GM12873 (cell line): ENCODE data around the gene PLEKHA1.
A peak's percentile ranks its signal among the peaks of the same experiment; 100 is the strongest.

Experiments used
- CTCF ChIP-seq: IDR thresholded peaks from 2 replicates; pipeline ENCODE4 v1.5.1; 2012; ENCODE audit warnings: low read depth, mild to moderate bottlenecking, moderate library complexity, low read length, control low read depth; ENCODE audit not compliant: insufficient read depth; ENCODE audit errors: missing control alignments

The PLEKHA1 gene

DNA sequence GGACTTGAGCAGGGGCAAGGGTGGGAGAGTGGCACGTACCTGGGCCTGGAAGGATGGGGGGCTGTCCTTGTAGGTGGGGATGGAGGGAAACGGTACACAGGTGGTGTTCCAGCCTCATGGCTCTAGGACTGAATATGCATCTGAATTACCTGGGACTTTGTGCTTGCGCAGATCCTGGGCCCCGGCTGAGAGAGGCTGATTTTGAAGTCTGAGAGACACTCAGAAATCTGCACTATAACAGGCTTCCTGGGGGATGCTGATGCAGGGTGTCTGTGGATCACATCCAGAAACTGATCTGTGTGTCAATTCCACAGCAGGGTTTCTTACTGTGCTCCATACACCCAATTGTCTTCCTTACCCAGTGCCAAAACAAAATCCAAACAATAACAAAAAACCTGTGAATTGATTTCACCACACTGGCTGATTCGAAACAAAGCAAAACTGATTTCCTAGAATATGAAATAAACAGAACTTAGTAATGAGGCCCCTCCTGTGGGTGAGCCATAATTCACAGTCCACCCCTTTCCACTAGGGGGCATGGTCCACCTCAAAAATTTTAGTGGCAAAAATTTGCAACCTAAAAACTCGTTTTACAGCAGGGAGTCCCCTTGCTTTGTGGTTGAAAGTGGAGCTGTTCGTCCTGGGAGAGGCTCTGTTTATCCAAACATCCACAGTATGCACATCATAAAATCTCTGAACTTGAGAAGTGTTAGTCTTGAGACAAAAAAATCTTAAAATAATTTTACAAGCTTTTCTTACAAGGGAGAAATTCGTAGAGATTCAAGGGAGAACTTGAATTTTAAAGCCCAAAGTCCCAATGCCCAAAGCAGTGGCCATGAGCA, 32.0 kb upstream of the PLEKHA1 start:
- peak; percentile 61 for TF ChIP-seq CTCF

DNA sequence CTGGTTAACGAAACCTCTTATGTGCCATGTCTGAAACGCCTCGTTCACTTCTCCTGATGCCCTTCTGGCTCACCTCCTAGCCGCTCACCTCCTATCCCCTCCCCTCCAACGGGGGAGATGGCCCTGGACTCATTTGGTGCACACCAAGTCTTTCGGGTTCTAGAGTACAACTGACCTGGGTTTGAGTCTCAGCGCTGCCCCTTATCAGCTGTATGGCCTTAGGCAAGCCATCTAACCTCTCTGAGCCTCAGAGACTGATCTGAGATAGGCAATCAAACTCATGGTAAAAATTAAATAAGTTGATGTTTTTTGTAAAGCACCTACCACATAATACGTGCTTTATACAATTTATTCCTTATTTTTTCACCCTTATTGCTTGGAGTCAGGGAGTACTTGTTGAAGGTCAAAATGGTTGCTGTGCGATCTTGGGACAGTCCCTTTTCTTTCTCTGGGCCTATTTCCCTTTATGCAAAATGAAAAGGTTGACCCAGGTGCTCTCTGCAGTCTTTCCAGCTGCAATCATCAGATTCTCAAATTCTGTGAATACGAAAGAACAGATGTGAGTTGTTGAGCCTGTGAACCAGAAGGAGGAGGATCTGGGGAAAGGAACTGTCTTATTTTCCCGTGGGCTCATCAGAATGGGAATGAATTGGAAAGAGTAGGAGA, 31.2 kb upstream of the PLEKHA1 start:
- no peak for TF ChIP-seq CTCF

DNA sequence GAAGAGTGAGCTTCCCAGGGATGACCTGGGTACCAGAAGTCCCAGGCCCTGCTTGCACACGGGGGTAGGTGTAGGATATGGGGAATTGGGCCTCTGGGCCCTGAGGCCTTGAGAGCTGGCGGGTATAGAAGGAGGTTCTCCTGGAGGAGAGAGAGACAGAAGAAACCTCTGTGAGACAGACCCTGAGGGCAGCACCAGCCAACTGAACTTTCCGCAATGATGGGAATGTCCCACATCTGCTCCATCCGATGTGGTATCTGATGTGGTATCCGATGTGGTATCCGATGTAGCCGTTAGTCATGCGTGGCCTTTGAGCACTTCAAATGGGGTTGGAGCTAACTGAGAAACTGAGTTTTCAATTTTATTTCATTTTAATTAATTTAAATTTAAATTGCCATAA, 30.6 kb upstream of the PLEKHA1 start:
- no peak for TF ChIP-seq CTCF

DNA sequence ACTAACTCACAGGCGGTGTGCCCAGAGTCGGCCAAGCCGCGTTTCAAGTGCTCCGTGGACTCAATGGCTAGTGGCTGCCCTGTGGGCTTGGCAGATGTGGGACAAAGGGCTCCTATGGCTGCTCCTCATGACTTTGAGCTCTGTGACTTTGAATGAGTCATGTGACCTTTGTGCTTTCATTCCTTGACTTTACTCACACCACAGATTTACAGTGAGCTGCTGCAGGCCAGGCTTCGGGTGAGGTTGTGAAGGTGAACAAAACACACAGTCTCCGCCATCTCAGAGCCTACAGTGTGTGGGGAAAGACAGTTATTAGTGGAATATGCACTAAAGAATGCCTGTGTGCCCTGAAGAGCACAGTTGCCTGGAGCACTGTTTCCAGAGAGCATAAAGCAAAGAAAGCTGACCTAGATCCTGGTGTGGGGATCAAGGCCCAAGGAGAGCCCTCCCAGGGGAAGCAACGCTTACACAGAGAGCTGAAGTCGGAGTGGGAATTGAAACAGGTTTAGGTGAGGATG, 29.7 kb upstream of the PLEKHA1 start:
- TF ChIP-seq CTCF: no peak

DNA sequence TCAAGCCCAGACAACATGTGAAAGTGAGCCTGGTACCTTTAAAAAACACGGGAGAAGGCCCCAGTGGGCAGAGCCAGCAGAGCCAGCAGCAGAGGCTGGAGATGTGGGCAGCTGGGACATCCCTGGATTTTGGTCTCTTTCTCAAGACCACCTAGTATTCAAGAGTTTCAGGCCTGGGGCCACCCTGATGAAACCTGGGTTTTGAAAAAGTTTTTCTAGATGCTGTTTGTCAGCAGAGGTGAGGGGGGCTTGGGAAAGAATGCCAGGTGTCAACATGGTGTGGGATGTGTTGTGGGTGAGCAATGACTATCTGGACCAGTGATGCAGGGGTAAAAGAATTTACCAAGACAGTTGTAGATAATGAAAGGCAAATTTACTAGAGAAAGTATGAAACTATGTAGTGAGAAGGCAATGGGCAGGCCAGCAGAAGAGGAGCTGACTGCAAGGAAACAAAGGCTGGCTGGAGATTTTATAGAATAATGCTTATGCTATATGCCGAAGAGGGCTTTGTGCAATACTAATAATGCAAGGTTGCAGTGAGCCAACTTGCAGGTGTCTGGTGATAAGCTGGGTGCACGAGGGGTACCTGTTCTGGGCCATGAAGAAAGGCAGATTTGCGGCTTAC, 28.1 kb upstream of the PLEKHA1 start:
- no peak for TF ChIP-seq CTCF

- TF ChIP-seq CTCF: no peak
Observed at GRCh38 chr10:122347170-122347841, 27.2 kb upstream of the PLEKHA1 start.
